ENCODE measurements around the gene PHACTR4.

DNA sequence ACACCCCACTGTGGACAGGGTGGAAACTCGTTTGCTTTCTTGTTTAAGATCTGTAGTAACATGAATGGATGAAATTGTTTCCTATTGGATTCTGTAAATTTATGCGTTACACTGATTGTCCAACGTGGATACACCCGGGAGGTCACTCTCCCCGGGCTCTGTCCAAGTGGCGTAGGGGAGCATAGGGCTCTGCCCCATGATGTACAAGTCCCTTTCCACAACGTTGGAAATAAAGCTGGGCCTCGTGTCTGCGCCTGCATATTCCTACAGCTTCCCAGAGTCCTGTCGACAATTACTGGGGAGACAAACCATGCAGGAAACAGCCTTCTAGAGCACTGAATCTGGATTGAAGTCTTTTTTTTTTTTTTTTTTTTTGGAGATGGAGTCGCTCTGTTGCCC is 137.7 kb downstream of the PHACTR4 start:
- TF ChIP-seq POLR2A (IDR thresholded peaks at IDR 0.05; ENCODE audit: low read depth, low read length) (no peak; the same call in 1 of the 2 replicates), STAT1 (conservative IDR thresholded peaks at IDR 0.05) (no peak), BHLHE40 (IDR thresholded peaks at IDR 0.05; ENCODE audit: borderline replicate concordance in 1 of 2, low read depth in 2 of 2, low read length in 1 of 2) (no peak), RFX5 (IDR thresholded peaks at IDR 0.05; ENCODE audit: low read depth, low read length) (no peak), SRF (IDR thresholded peaks at IDR 0.05; ENCODE audit: low read depth in 2 of 2, low read length in 2 of 2) (no peak), CHD4 (IDR thresholded peaks at IDR 0.05) (no peak), BACH1 (IDR thresholded peaks at IDR 0.05; ENCODE audit: borderline replicate concordance) (no peak), MXI1 (IDR thresholded peaks at IDR 0.05; ENCODE audit: low read depth, low read length) (no peak), CREB1 (IDR thresholded peaks at IDR 0.05; ENCODE audit: low read depth) (no peak)
- TF ChIP-seq, protein P1, sequence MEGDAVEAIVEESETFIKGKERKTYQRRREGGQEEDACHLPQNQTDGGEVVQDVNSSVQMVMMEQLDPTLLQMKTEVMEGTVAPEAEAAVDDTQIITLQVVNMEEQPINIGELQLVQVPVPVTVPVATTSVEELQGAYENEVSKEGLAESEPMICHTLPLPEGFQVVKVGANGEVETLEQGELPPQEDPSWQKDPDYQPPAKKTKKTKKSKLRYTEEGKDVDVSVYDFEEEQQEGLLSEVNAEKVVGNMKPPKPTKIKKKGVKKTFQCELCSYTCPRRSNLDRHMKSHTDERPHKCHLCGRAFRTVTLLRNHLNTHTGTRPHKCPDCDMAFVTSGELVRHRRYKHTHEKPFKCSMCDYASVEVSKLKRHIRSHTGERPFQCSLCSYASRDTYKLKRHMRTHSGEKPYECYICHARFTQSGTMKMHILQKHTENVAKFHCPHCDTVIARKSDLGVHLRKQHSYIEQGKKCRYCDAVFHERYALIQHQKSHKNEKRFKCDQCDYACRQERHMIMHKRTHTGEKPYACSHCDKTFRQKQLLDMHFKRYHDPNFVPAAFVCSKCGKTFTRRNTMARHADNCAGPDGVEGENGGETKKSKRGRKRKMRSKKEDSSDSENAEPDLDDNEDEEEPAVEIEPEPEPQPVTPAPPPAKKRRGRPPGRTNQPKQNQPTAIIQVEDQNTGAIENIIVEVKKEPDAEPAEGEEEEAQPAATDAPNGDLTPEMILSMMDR (IDR thresholded peaks at IDR 0.05 in 2 of 3, conservative IDR thresholded peaks at IDR 0.05 in 1 of 3; ENCODE audit: control insufficient read depth in 2 of 3, extremely low read depth in 1 of 3, insufficient read depth in 1 of 3, low read depth in 3 of 3, low read length in 3 of 3): no peak
